Nephron progenitor cell (in vitro differentiated cells): ENCODE measurements around the gene SNRNP48.

Source experiments
- DNase-seq: peaks from one replicate; pipeline ENCODE4 v3.0.0; 2021
- H3K27ac Mint-ChIP-seq: 2 replicates; pipeline ENCODE4 v1.8.0; 2021; ENCODE audit warnings: mild to moderate bottlenecking, moderate library complexity, mixed read lengths
- H3K27me3 Mint-ChIP-seq: 2 replicates; pipeline ENCODE4 v1.8.0; 2021; ENCODE audit warnings: mild to moderate bottlenecking, low read depth, mixed read lengths; ENCODE audit not compliant: poor library complexity
- H3K36me3 Mint-ChIP-seq: 2 replicates; pipeline ENCODE4 v1.8.0; 2021; ENCODE audit warnings: low read depth, mixed read lengths
- H3K4me1 Mint-ChIP-seq: 2 replicates; pipeline ENCODE4 v1.8.0; 2021; ENCODE audit warnings: mixed read lengths
- H3K4me3 Mint-ChIP-seq: 2 replicates; pipeline ENCODE4 v1.8.0; 2021; ENCODE audit warnings: mild to moderate bottlenecking, moderate library complexity, mixed read lengths
- H3K9me3 Mint-ChIP-seq: 2 replicates; pipeline ENCODE4 v1.8.0; 2021; ENCODE audit warnings: mild to moderate bottlenecking, moderate library complexity, mixed read lengths
- TF ChIP-seq, protein P1 (sequence below): fragments of 200-600 bp; sonication (generic); IDR thresholded peaks from 2 replicates; pipeline ENCODE4 v1.5.0; 2021; ENCODE audit warnings: antibody characterized with exemption

Gene SNRNP48

DNA sequence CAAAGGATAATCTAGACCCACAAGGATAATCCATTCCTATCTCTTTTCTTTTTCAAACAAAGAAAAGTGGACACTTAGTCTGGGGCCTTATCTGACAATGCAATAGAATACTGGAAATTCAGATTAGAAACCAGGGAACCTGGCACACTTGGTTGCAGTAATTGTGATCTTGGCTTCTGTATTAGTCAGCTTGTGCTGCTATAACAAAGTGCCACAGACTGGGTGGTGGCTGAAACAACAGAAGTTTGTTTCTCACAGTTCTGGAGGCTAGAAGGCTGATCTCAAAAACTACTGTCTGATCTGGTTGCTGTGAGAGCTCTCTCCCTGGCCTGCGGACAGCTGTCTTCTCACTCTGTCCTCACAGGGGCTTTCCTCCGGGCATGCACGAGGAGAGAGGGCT, 49.4 kb downstream of the SNRNP48 start:
- H3K4me1 Mint-ChIP-seq, result peaks cover 3% of the 10 kb centered on the region
- no peaks in the 10 kb centered on the region for H3K36me3 Mint-ChIP-seq
- DNase-seq, result no peak
- no peak overlapping the region for H3K4me3 Mint-ChIP-seq
- peaks cover 11% of the 10 kb centered on the region for H3K27me3 Mint-ChIP-seq
- no peak overlapping the region for H3K27ac Mint-ChIP-seq
- H3K9me3 Mint-ChIP-seq, result no peaks in the 10 kb centered on the region
- TF ChIP-seq, protein P1, sequence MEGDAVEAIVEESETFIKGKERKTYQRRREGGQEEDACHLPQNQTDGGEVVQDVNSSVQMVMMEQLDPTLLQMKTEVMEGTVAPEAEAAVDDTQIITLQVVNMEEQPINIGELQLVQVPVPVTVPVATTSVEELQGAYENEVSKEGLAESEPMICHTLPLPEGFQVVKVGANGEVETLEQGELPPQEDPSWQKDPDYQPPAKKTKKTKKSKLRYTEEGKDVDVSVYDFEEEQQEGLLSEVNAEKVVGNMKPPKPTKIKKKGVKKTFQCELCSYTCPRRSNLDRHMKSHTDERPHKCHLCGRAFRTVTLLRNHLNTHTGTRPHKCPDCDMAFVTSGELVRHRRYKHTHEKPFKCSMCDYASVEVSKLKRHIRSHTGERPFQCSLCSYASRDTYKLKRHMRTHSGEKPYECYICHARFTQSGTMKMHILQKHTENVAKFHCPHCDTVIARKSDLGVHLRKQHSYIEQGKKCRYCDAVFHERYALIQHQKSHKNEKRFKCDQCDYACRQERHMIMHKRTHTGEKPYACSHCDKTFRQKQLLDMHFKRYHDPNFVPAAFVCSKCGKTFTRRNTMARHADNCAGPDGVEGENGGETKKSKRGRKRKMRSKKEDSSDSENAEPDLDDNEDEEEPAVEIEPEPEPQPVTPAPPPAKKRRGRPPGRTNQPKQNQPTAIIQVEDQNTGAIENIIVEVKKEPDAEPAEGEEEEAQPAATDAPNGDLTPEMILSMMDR, result no peak

DNA sequence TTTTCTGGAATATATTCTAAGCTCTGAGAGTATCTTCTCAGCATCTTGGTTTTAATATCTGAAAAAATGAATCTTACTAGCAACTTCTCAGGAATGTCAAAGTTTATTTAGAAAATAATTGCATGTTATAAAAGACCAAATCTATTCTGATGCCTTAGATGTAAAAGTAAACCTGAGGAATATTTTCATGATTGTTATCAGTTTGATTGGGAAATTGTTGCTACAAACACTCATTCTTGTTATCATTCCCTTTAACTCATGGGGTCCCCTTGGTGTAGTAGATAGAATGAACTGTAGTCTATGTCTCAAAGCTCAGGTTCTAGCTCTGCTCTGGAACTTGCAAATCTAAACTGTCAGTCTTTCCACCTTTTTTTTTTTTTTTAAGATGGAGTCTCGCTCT, 50.0 kb downstream of the SNRNP48 start:
- peaks cover 3% of the 10 kb centered on the region for H3K4me1 Mint-ChIP-seq
- H3K27me3 Mint-ChIP-seq, result peaks cover 15% of the 10 kb centered on the region
- no peaks in the 10 kb centered on the region for H3K36me3 Mint-ChIP-seq
- no peaks in the 10 kb centered on the region for H3K9me3 Mint-ChIP-seq
- DNase-seq, result no peak
- TF ChIP-seq, protein P1, result no peak
- H3K4me3 Mint-ChIP-seq, result no peak overlapping the region
- H3K27ac Mint-ChIP-seq, result no peak overlapping the region

DNA sequence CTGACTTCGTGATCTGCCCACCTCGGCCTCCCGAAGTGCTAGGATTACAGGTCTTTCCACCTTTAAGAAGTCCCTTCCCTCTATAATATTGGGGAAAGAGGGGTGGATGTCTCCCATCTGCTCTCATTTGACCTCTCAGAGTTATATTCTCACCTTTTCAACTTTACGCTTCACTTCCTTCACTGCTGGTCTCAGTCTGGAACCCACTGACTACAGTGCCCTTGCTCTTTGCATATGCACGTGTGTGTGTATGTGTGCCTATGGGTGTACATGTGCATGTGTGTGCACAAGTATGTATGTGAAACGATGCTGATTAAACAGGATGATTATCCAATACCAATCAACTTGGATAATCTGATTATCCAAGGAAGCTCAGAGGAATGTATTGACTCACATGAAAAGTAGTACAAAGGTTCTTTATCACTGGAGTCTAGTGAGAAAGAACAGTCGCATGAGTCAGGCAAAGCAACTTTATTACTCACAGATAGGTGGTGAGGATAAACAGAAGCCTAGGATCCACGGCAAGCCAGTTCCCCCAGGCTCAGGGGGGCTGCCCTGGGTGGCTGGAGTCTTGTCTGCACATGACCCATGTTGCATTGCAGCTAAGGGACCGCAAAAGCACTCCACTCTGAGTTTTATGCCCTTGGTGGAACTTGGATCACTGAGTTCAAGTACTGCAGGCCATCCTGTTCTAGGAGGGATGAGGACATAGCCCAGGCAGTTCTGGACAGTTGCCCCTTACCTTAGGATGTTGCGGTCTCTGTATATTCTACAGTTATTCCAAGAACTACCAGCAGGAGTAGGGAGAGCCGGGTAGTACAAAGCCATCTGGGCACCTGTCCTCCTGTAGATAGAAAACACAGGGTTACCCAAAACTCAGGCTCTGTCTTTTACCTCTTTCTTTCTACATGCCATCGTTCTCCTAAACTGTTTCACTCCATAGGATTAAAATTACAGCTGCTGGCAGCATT, 50.9 kb downstream of the SNRNP48 start:
- DNase-seq, result no peak
- Mint-ChIP-seq H3K4me3 (no peak overlapping the region), H3K27me3 (peaks cover 15% of the 10 kb centered on the region), H3K36me3 (no peaks in the 10 kb centered on the region), H3K4me1 (peaks cover 3% of the 10 kb centered on the region), H3K27ac (no peak overlapping the region), H3K9me3 (no peaks in the 10 kb centered on the region)
- TF ChIP-seq, protein P1, result no peak

DNA sequence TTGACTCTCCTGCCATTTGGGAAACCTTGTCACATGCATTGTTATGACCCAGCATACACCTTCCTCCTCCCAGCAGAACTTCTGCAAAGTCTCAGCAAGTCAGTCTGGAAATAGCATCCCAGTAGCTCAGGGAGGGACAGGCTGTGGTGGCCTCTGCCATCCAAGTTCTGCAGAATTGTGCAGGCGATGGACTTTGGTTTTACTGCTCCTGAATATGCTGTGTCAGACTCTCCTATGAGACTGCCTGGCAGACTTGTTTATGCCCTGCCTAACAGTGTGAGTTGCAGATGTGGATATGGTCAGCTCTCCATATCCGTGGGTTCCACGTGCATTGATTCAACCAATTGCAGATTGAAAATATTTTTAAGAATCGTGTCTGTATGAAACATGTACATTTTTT, 52.8 kb downstream of the SNRNP48 start:
- no peak for DNase-seq
- TF ChIP-seq, protein P1, result no peak
- no peak overlapping the region for H3K27ac Mint-ChIP-seq
- H3K4me1 Mint-ChIP-seq, result peaks cover 3% of the 10 kb centered on the region
- no peaks in the 10 kb centered on the region for H3K9me3 Mint-ChIP-seq
- no peak overlapping the region for H3K4me3 Mint-ChIP-seq
- H3K36me3 Mint-ChIP-seq, result no peaks in the 10 kb centered on the region
- peaks cover 8% of the 10 kb centered on the region for H3K27me3 Mint-ChIP-seq

DNA sequence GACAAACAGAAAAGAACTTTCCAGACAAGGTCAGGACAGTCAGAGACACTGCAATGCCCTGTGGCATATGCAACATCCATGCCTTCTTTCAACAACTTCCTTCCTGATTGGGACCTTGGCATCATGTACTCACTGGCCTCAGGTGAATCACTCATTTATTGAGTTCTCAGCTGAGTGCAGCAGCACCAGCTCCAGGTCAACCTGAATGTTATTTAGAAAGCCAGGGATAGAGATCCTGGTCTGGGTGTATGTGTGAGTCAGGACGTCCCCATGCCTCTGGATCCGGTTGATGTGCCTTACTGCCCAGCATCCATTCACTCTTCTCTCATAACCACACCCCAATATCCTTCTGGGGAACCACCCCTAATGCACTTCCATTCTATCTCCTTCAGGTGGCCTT, 54.4 kb downstream of the SNRNP48 start:
- H3K9me3 Mint-ChIP-seq, result no peaks in the 10 kb centered on the region
- no peak overlapping the region for H3K4me3 Mint-ChIP-seq
- H3K27me3 Mint-ChIP-seq, result peaks cover 13% of the 10 kb centered on the region
- no peaks in the 10 kb centered on the region for H3K36me3 Mint-ChIP-seq
- H3K4me1 Mint-ChIP-seq, result peaks cover 3% of the 10 kb centered on the region
- no peak for DNase-seq
- TF ChIP-seq, protein P1, result no peak
- H3K27ac Mint-ChIP-seq, result no peak overlapping the region

DNA sequence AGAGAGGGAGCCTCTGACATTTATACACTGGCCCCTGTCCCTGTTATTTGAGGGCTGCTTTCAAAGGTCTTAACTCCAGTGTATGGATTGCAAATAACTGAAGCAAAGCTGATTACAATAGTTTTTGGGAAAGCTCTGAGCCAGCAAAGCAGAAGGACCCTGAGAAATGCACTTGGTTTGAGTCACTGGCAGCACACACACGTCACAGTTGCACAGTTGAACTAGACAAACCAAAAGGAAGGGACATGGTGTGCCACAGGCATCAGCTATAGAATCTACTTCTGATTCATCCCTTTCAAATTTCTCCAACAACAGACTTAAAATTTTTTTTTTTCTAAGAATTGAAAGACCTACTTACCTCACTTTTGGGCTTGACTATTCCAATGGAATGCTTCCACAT, 56.4 kb downstream of the SNRNP48 start:
- Mint-ChIP-seq H3K27me3 (peaks cover 19% of the 10 kb centered on the region), H3K27ac (no peak overlapping the region), H3K36me3 (no peaks in the 10 kb centered on the region), H3K9me3 (no peaks in the 10 kb centered on the region), H3K4me1 (no peaks in the 10 kb centered on the region), H3K4me3 (no peak overlapping the region)
- DNase-seq, result no peak
- TF ChIP-seq, protein P1, result no peak
